B cell (primary cell): ENCODE results near the gene PSRC1.

ENCODE experiments used
- EZH2 ChIP-seq: IDR thresholded peaks from 2 replicates; pipeline ENCODE4 v1.6.1; 2012; ENCODE audit warnings: borderline replicate concordance, low read depth, mild to moderate bottlenecking, moderate library complexity, low read length; ENCODE audit not compliant: insufficient read depth, poor library complexity, severe bottlenecking
- TF ChIP-seq, protein P1 (sequence below): fragments of 200-600 bp; IDR thresholded peaks from one replicate; pipeline ENCODE4 v1.8.0; 2022; ENCODE audit warnings: antibody characterized with exemption, mild to moderate bottlenecking

DNA sequence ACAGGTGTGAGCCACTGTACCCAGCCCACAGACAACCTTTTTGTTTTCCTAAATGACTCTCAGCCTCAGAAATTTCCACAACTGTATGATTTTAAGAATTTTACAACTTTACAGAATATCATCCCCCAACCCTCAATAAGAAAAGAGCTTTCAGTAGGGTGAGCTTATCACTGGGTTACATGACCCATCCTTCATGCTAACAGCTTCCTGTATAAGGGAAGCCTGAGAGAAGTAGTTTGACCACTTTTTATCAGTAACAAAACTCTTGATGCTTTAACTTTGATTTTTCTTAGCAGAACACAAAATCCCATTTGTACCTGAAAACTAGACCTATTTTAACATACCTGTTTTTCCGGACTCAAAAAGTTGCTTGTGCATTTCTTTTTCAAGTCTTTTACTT, 33.6 kb upstream of the PSRC1 start:
- TF ChIP-seq, protein P1, sequence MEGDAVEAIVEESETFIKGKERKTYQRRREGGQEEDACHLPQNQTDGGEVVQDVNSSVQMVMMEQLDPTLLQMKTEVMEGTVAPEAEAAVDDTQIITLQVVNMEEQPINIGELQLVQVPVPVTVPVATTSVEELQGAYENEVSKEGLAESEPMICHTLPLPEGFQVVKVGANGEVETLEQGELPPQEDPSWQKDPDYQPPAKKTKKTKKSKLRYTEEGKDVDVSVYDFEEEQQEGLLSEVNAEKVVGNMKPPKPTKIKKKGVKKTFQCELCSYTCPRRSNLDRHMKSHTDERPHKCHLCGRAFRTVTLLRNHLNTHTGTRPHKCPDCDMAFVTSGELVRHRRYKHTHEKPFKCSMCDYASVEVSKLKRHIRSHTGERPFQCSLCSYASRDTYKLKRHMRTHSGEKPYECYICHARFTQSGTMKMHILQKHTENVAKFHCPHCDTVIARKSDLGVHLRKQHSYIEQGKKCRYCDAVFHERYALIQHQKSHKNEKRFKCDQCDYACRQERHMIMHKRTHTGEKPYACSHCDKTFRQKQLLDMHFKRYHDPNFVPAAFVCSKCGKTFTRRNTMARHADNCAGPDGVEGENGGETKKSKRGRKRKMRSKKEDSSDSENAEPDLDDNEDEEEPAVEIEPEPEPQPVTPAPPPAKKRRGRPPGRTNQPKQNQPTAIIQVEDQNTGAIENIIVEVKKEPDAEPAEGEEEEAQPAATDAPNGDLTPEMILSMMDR: no peak
- TF ChIP-seq EZH2: no peak
